Fibroblast of mammary gland (primary cell): ENCODE data around the gene IFT57.
"Not testable (repeated sequence)": the region's sequence is repeated elsewhere in the genome, so short reads cannot be mapped to it uniquely, and the experiment has no call there.

ENCODE experiments used
- DNase-seq: peaks from one replicate; pipeline ENCODE4 v3.0.0-alpha.2; 2010; ENCODE audit warnings: low read depth
- H3K4me3 ChIP-seq: 2 replicates; pipeline ENCODE4 v1.5.1; 2011; ENCODE audit warnings: low read depth, mild to moderate bottlenecking, low read length, moderate library complexity; ENCODE audit not compliant: control insufficient read depth
- TF ChIP-seq, protein P1 (sequence below): conservative IDR thresholded peaks from 2 replicates; pipeline ENCODE4 v1.5.1; 2011; ENCODE audit warnings: low read depth, low read length, inconsistent platforms; ENCODE audit not compliant: control insufficient read depth, insufficient read depth

IFT57 gene

GRCh38 chr3:108157273-108157672 lies 65.0 kb downstream of the IFT57 start:
- DNase-seq = no peak
- H3K4me3 ChIP-seq = no peak overlapping the region
- TF ChIP-seq, protein P1, sequence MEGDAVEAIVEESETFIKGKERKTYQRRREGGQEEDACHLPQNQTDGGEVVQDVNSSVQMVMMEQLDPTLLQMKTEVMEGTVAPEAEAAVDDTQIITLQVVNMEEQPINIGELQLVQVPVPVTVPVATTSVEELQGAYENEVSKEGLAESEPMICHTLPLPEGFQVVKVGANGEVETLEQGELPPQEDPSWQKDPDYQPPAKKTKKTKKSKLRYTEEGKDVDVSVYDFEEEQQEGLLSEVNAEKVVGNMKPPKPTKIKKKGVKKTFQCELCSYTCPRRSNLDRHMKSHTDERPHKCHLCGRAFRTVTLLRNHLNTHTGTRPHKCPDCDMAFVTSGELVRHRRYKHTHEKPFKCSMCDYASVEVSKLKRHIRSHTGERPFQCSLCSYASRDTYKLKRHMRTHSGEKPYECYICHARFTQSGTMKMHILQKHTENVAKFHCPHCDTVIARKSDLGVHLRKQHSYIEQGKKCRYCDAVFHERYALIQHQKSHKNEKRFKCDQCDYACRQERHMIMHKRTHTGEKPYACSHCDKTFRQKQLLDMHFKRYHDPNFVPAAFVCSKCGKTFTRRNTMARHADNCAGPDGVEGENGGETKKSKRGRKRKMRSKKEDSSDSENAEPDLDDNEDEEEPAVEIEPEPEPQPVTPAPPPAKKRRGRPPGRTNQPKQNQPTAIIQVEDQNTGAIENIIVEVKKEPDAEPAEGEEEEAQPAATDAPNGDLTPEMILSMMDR = no peak

- H3K4me3 ChIP-seq = no peak overlapping the region
- TF ChIP-seq, protein P1 = no peak
- no peak for DNase-seq
Observed at GRCh38 chr3:108156312-108156853, 65.8 kb downstream of the IFT57 start.

DNA sequence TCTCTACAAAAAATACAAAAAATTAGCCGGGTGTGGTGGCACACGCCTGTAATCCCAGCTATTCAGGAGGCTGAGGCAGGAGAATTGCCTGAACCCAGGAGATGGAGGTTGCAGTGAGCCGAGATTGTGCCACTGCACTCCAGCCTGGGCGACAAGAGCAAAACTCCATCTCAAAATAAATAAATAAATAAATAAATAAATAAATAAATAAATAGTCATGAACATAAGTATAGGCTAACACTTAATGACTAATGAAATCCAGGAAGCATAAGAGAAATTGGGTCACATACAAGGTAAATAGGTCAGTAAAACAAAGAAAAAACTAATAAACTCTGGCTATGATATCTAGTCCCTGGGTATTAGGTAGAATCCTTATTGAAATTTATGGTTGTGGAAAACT lies 66.6 kb downstream of the IFT57 start:
- DNase-seq, H3K4me3 ChIP-seq: not testable (repeated sequence)

DNA sequence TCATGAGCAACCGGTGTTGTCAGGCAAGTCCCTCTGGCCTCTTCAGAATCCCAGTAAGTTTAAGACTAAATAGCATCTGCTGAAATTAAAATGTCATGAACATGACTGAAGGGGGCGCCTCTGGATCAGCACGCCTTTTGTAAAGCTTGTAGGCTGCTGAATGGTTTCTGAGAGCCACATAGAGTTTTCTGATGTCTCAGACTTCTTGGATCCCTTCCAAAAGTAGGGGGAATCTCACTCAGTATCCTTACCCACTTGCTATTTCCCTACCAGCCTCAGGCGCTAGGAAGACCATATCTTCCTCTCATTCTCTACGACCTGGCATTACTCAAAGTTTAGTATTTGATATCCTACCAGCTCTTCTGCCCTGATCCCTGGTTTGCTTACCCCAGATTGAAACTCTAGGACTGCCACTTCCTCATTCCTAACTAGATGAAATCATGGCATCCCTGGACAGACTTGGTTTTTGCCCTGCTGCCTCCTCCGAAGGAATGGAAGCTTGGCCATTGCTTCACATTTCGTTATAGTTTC lies 68.7 kb downstream of the IFT57 start:
- DNase-seq = peak; percentile 78
- H3K4me3 ChIP-seq = no peak overlapping the region
- TF ChIP-seq, protein P1 = peak; percentile 60

GRCh38 chr3:108152274-108152673 lies 70.0 kb downstream of the IFT57 start:
- no peak overlapping the region for H3K4me3 ChIP-seq
- DNase-seq = no peak
- TF ChIP-seq, protein P1 = no peak

GRCh38 chr3:108150200-108150599 lies 72.0 kb downstream of the IFT57 start:
- TF ChIP-seq, protein P1 = no peak
- no peak for DNase-seq

GRCh38 chr3:108146139-108146538 lies 76.1 kb downstream of the IFT57 start:
- no peak overlapping the region for H3K4me3 ChIP-seq
- DNase-seq = no peak
- TF ChIP-seq, protein P1 = no peak

More at GRCh38 chr3:108150200-108150599, 72.0 kb downstream of the IFT57 start:
- no peak overlapping the region for H3K4me3 ChIP-seq
